Small intestine (tissue), 7 donors: Measurements from ENCODE around the gene NHLRC4. TPM values are rescaled to one million over a fixed set of nuclear protein-coding genes. Genes with fewer than 3 reads are reported as not detected.

Experiments
- DNase-seq, 2 donors: peaks; one replicate each; pipeline versions ENCODE4 v3.0.0 to v3.0.0-alpha.2; 2013
- FAIRE-seq: peaks from 2 replicates; lab custom pipeline; 2012; peaks lifted over from hg19 to GRCh38; lab: Jason Lieb, UNC
- H3K27ac ChIP-seq, 3 donors: one replicate each; pipeline ENCODE4 v1.5.1; 2013; ENCODE audit warnings: low read length in 2 of 3, mild to moderate bottlenecking in 2 of 3, control low read depth in 1 of 3, inconsistent platforms in 1 of 3, low read depth in 1 of 3, moderate library complexity in 1 of 3
- H3K27me3 ChIP-seq, 3 donors: one replicate each; pipeline ENCODE4 v1.6.1; 2013; ENCODE audit warnings: low read length in 3 of 3, inconsistent platforms in 1 of 3; ENCODE audit not compliant: control insufficient read depth in 3 of 3, insufficient read depth in 3 of 3
- H3K36me3 ChIP-seq, 3 donors: one replicate each; pipeline ENCODE4 v1.6.1; 2013; ENCODE audit warnings: low read length in 3 of 3, inconsistent platforms in 1 of 3, low read depth in 1 of 3, mild to moderate bottlenecking in 1 of 3, moderate library complexity in 1 of 3; ENCODE audit not compliant: control insufficient read depth in 3 of 3, insufficient read depth in 2 of 3
- H3K4me1 ChIP-seq, 3 donors: one replicate each; pipeline ENCODE4 v1.6.1; 2013; ENCODE audit warnings: low read length in 2 of 3, inconsistent platforms in 1 of 3, low read depth in 1 of 3, mild to moderate bottlenecking in 1 of 3, moderate library complexity in 1 of 3; ENCODE audit not compliant: control insufficient read depth in 3 of 3, insufficient read depth in 2 of 3
- H3K4me3 ChIP-seq, 3 donors: one replicate each; pipeline ENCODE4 v1.5.1; 2013; ENCODE audit warnings: low read length in 3 of 3, control low read depth in 1 of 3, inconsistent platforms in 1 of 3, low read depth in 1 of 3, mild to moderate bottlenecking in 1 of 3, moderate library complexity in 1 of 3
- H3K9me3 ChIP-seq, 2 donors: one replicate each; pipeline ENCODE4 v1.6.1; 2013; ENCODE audit warnings: low read depth in 1 of 2, low read length in 1 of 2; ENCODE audit not compliant: control insufficient read depth in 2 of 2, insufficient read depth in 1 of 2
- WGBS, 3 donors: extraction: QIAGEN DNeasy Blood & Tissue Kit; methylation state at CpG; one replicate each; pipeline ENCODE4 v1.1.7; 2013; 5-methylcytosine and 5-hydroxymethylcytosine counted together
- polyA plus RNA-seq, 4 donors: library from polyadenylated mRNA; stranded (reverse) in 3 of 4; unstranded in 1 of 4; fragments of 200-250 nt in 3 of 4; fragments of 120-200 nt in 1 of 4; gene quantifications; one replicate each; pipeline versions ENCODE4 v1.2.1 to v1.2.3, GENCODE V29; 2013
- donor health status: healthy with polysubstance abuse.
- donor health status: control.
- donor health status: control.
- donor health status: Bipolar disorder and iron deficiency.
- donor health status: healthy.

NHLRC4 gene
- polyA plus RNA-seq, 4 donors, result 0.45 to 2.2 (median 0.79) TPM; not detected in 1

GRCh38 chr16:575354-576196, 8.8 kb downstream of the NHLRC4 start:
- FAIRE-seq, result no peak
- WGBS, 3 donors, result 88 to 93% (median 92%) methylated on average over 31 to 36 of the region's 36 CpGs

GRCh38 chr16:576197-576822, 9.5 kb downstream of the NHLRC4 start:
- no peak for FAIRE-seq
- WGBS, 3 donors, result 81 to 86% (median 85%) methylated on average over 20 to 21 of the region's 21 CpGs
- no peaks in the 10 kb centered on the region for H3K27me3 ChIP-seq

More at GRCh38 chr16:575354-576196, 8.8 kb downstream of the NHLRC4 start:
- H3K27ac ChIP-seq, result no peak overlapping the region
- DNase-seq, result no peak
- H3K9me3 ChIP-seq, result no peaks in the 10 kb centered on the region
- no peaks in the 10 kb centered on the region for H3K27me3 ChIP-seq
- H3K36me3 ChIP-seq, result peaks cover 0 to 72% (median 0%) of the 10 kb centered on the region in 3 donors
- no peak overlapping the region for H3K4me3 ChIP-seq
- H3K4me1 ChIP-seq, result no peaks in the 10 kb centered on the region

GRCh38 chr16:576823-577201, 10.0 kb downstream of the NHLRC4 start:
- Histone ChIP-seq H3K4me1 (no peaks in the 10 kb centered on the region), H3K9me3 (no peaks in the 10 kb centered on the region), H3K27ac (no peak overlapping the region), H3K27me3 (no peaks in the 10 kb centered on the region), H3K36me3 (peaks cover 0 to 77% (median 0%) of the 10 kb centered on the region in 3 donors), H3K4me3 (no peak overlapping the region)
- no peak for FAIRE-seq
- 51 to 71% (median 63%) methylated on average over 8 of the region's 8 CpGs for WGBS, 3 donors
- DNase-seq, result no peak

More at GRCh38 chr16:576197-576822, 9.5 kb downstream of the NHLRC4 start:
- Histone ChIP-seq H3K36me3 (peaks cover 0 to 78% (median 0%) of the 10 kb centered on the region in 3 donors), H3K4me3 (no peak overlapping the region), H3K9me3 (no peaks in the 10 kb centered on the region), H3K27ac (no peak overlapping the region), H3K4me1 (no peaks in the 10 kb centered on the region)
- DNase-seq, result no peak

- Histone ChIP-seq H3K4me3 (no peak overlapping the region), H3K27me3 (no peaks in the 10 kb centered on the region), H3K4me1 (no peaks in the 10 kb centered on the region), H3K36me3 (peaks cover 0 to 76% (median 0%) of the 10 kb centered on the region in 3 donors), H3K9me3 (no peaks in the 10 kb centered on the region), H3K27ac (no peak overlapping the region)
- DNase-seq (no peak), FAIRE-seq (no peak)
- 94 to 96% (median 95%) methylated on average over 10 to 13 of the region's 13 CpGs for WGBS, 3 donors
These were observed 11.0 kb downstream of the NHLRC4 start for GRCh38 chr16:577796-578195.

- Histone ChIP-seq H3K4me1 (no peaks in the 10 kb centered on the region), H3K36me3 (peaks cover 0 to 77% (median 0%) of the 10 kb centered on the region in 3 donors), H3K27me3 (no peaks in the 10 kb centered on the region), H3K9me3 (no peaks in the 10 kb centered on the region), H3K27ac (no peak overlapping the region), H3K4me3 (no peak overlapping the region)
- DNase-seq, result no peak
- WGBS, 3 donors, result 78 to 82% (median 82%) methylated on average over 21 to 24 of the region's 24 CpGs
- no peak for FAIRE-seq
These were observed 11.5 kb downstream of the NHLRC4 start for GRCh38 chr16:578232-578869.

GRCh38 chr16:578870-579405, 12.1 kb downstream of the NHLRC4 start:
- Histone ChIP-seq H3K27ac (no peak overlapping the region), H3K9me3 (no peaks in the 10 kb centered on the region), H3K36me3 (peaks cover 0 to 74% (median 0%) of the 10 kb centered on the region in 3 donors), H3K27me3 (no peaks in the 10 kb centered on the region), H3K4me3 (no peak overlapping the region), H3K4me1 (no peaks in the 10 kb centered on the region)
- DNase-seq (peak; percentile 83 to 87), FAIRE-seq (no peak)
- WGBS, 3 donors, result 9 to 14% (median 11%) methylated on average over 29 to 34 of the region's 34 CpGs

GRCh38 chr16:580141-580945, 13.5 kb downstream of the NHLRC4 start:
- Histone ChIP-seq H3K4me1 (no peaks in the 10 kb centered on the region), H3K27ac (no peak overlapping the region), H3K4me3 (no peak overlapping the region), H3K27me3 (peaks cover 0 to 2% (median 0%) of the 10 kb centered on the region in 3 donors), H3K9me3 (no peaks in the 10 kb centered on the region), H3K36me3 (peaks cover 0 to 60% (median 0%) of the 10 kb centered on the region in 3 donors)
- DNase-seq, result no peak
- WGBS, 3 donors, result 88 to 94% (median 92%) methylated on average over 19 to 27 of the region's 27 CpGs
- FAIRE-seq, result no peak
